ENCODE measurements around the gene MSX1.
"Not testable (repeated sequence)": the region's sequence is repeated elsewhere in the genome, so short reads cannot be mapped to it uniquely, and the experiment has no call there.

Gene MSX1

GRCh38 chr4:4859325-4859798 lies at the start of gene MSX1:
Gene MSX1, plus strand, starts transcription at chr4:4859665. Its CDS starts 235 bp downstream, at chr4:4859900.
- Histone ChIP-seq H3K4me3 (ENCODE audit: low read length) (peak within 1 kb of the TSS; percentile 42), H3K9ac (ENCODE audit: low read length) (no peak within 1 kb of the TSS), H3K4me1 (ENCODE audit: control insufficient read depth, low read depth, low read length) (peaks cover 6% of the 10 kb centered on the region), H3K36me3 (ENCODE audit: control insufficient read depth, low read depth, low read length) (no peaks in the 10 kb centered on the region), H3K27me3 (ENCODE audit: control insufficient read depth, insufficient read depth, low read length) (peaks cover 97% of the 10 kb centered on the region), H3K27ac (ENCODE audit: low read length) (no peak within 1 kb of the TSS), H3K9me3 (ENCODE audit: control insufficient read depth, low read depth, low read length) (no peaks in the 10 kb centered on the region)

- Histone ChIP-seq H3K4me3 (ENCODE audit: low read length) (no peak overlapping the region), H3K9me3 (ENCODE audit: control insufficient read depth, low read depth, low read length) (no peaks in the 10 kb centered on the region), H3K27me3 (ENCODE audit: control insufficient read depth, insufficient read depth, low read length) (peaks cover 13% of the 10 kb centered on the region), H3K27ac (ENCODE audit: low read length) (no peak overlapping the region), H3K9ac (ENCODE audit: low read length) (no peak overlapping the region), H3K36me3 (ENCODE audit: control insufficient read depth, low read depth, low read length) (no peaks in the 10 kb centered on the region), H3K4me1 (ENCODE audit: control insufficient read depth, low read depth, low read length) (no peaks in the 10 kb centered on the region)
Measured at GRCh38 chr4:4810092-4810774, 49.2 kb upstream of the MSX1 start.

GRCh38 chr4:4810778-4811177 lies 48.7 kb upstream of the MSX1 start:
- Histone ChIP-seq H3K4me1 (ENCODE audit: control insufficient read depth, low read depth, low read length) (no peaks in the 10 kb centered on the region), H3K36me3 (ENCODE audit: control insufficient read depth, low read depth, low read length) (no peaks in the 10 kb centered on the region), H3K9ac (ENCODE audit: low read length) (no peak overlapping the region), H3K9me3 (ENCODE audit: control insufficient read depth, low read depth, low read length) (no peaks in the 10 kb centered on the region), H3K27ac (ENCODE audit: low read length) (no peak overlapping the region), H3K4me3 (ENCODE audit: low read length) (no peak overlapping the region), H3K27me3 (ENCODE audit: control insufficient read depth, insufficient read depth, low read length) (peaks cover 13% of the 10 kb centered on the region)

- H3K4me3 ChIP-seq (ENCODE audit: low read length): no peak overlapping the region
- peaks cover 13% of the 10 kb centered on the region for H3K27me3 ChIP-seq (ENCODE audit: control insufficient read depth, insufficient read depth, low read length)
- H3K4me1 ChIP-seq (ENCODE audit: control insufficient read depth, low read depth, low read length): no peaks in the 10 kb centered on the region
- no peak overlapping the region for H3K27ac ChIP-seq (ENCODE audit: low read length)
- no peaks in the 10 kb centered on the region for H3K9me3 ChIP-seq (ENCODE audit: control insufficient read depth, low read depth, low read length)
- no peak overlapping the region for H3K9ac ChIP-seq (ENCODE audit: low read length)
- H3K36me3 ChIP-seq (ENCODE audit: control insufficient read depth, low read depth, low read length): no peaks in the 10 kb centered on the region
Measured at GRCh38 chr4:4812145-4812794, 47.2 kb upstream of the MSX1 start.

- Histone ChIP-seq H3K4me1 (ENCODE audit: control insufficient read depth, low read depth, low read length) (no peaks in the 10 kb centered on the region), H3K9ac (ENCODE audit: low read length) (no peak overlapping the region), H3K27me3 (ENCODE audit: control insufficient read depth, insufficient read depth, low read length) (no peaks in the 10 kb centered on the region), H3K9me3 (ENCODE audit: control insufficient read depth, low read depth, low read length) (no peaks in the 10 kb centered on the region), H3K36me3 (ENCODE audit: control insufficient read depth, low read depth, low read length) (no peaks in the 10 kb centered on the region), H3K27ac (ENCODE audit: low read length) (no peak overlapping the region), H3K4me3 (ENCODE audit: low read length) (no peak overlapping the region)
Measured at GRCh38 chr4:4818415-4819212, 40.9 kb upstream of the MSX1 start.

GRCh38 chr4:4819213-4819606 lies 40.3 kb upstream of the MSX1 start:
- H3K27me3 ChIP-seq (ENCODE audit: control insufficient read depth, insufficient read depth, low read length): no peaks in the 10 kb centered on the region

GRCh38 chr4:4820261-4820660 lies 39.2 kb upstream of the MSX1 start:
- Histone ChIP-seq H3K4me3 (ENCODE audit: low read length) (no peak overlapping the region), H3K27ac (ENCODE audit: low read length) (no peak overlapping the region), H3K36me3 (ENCODE audit: control insufficient read depth, low read depth, low read length) (no peaks in the 10 kb centered on the region), H3K27me3 (ENCODE audit: control insufficient read depth, insufficient read depth, low read length) (no peaks in the 10 kb centered on the region), H3K9ac (ENCODE audit: low read length) (no peak overlapping the region), H3K9me3 (ENCODE audit: control insufficient read depth, low read depth, low read length) (no peaks in the 10 kb centered on the region), H3K4me1 (ENCODE audit: control insufficient read depth, low read depth, low read length) (no peaks in the 10 kb centered on the region)

More at GRCh38 chr4:4819213-4819606, 40.3 kb upstream of the MSX1 start:
- Histone ChIP-seq H3K36me3 (ENCODE audit: control insufficient read depth, low read depth, low read length) (no peaks in the 10 kb centered on the region), H3K4me1 (ENCODE audit: control insufficient read depth, low read depth, low read length) (no peaks in the 10 kb centered on the region), H3K4me3 (ENCODE audit: low read length) (no peak overlapping the region), H3K27ac (ENCODE audit: low read length) (no peak overlapping the region), H3K9ac (ENCODE audit: low read length) (no peak overlapping the region), H3K9me3 (ENCODE audit: control insufficient read depth, low read depth, low read length) (no peaks in the 10 kb centered on the region)

GRCh38 chr4:4820739-4821138 lies 38.7 kb upstream of the MSX1 start:
- Histone ChIP-seq H3K27ac (ENCODE audit: low read length) (no peak overlapping the region), H3K36me3 (ENCODE audit: control insufficient read depth, low read depth, low read length) (no peaks in the 10 kb centered on the region), H3K27me3 (ENCODE audit: control insufficient read depth, insufficient read depth, low read length) (no peaks in the 10 kb centered on the region), H3K4me1 (ENCODE audit: control insufficient read depth, low read depth, low read length) (no peaks in the 10 kb centered on the region), H3K9ac (ENCODE audit: low read length) (no peak overlapping the region), H3K4me3 (ENCODE audit: low read length) (no peak overlapping the region), H3K9me3 (ENCODE audit: control insufficient read depth, low read depth, low read length) (no peaks in the 10 kb centered on the region)

- Histone ChIP-seq H3K4me1 (ENCODE audit: control insufficient read depth, low read depth, low read length) (no peaks in the 10 kb centered on the region), H3K9ac (ENCODE audit: low read length) (no peak overlapping the region), H3K4me3 (ENCODE audit: low read length) (no peak overlapping the region), H3K36me3 (ENCODE audit: control insufficient read depth, low read depth, low read length) (no peaks in the 10 kb centered on the region), H3K27me3 (ENCODE audit: control insufficient read depth, insufficient read depth, low read length) (no peaks in the 10 kb centered on the region), H3K9me3 (ENCODE audit: control insufficient read depth, low read depth, low read length) (no peaks in the 10 kb centered on the region), H3K27ac (ENCODE audit: low read length) (no peak overlapping the region)
Measured at GRCh38 chr4:4821577-4821976, 37.9 kb upstream of the MSX1 start.

- not testable (repeated sequence) for H3K27ac ChIP-seq (ENCODE audit: low read length); H3K4me1 ChIP-seq (ENCODE audit: control insufficient read depth, low read depth, low read length); H3K9ac ChIP-seq (ENCODE audit: low read length); H3K27me3 ChIP-seq (ENCODE audit: control insufficient read depth, insufficient read depth, low read length); H3K4me3 ChIP-seq (ENCODE audit: low read length); H3K9me3 ChIP-seq (ENCODE audit: control insufficient read depth, low read depth, low read length); H3K36me3 ChIP-seq (ENCODE audit: control insufficient read depth, low read depth, low read length)
Measured at GRCh38 chr4:4822286-4822685, 37.2 kb upstream of the MSX1 start.

GRCh38 chr4:4823621-4824162 lies 35.8 kb upstream of the MSX1 start:
- Histone ChIP-seq H3K27ac (ENCODE audit: low read length) (no peak overlapping the region), H3K27me3 (ENCODE audit: control insufficient read depth, insufficient read depth, low read length) (peaks cover 4% of the 10 kb centered on the region), H3K4me1 (ENCODE audit: control insufficient read depth, low read depth, low read length) (no peaks in the 10 kb centered on the region), H3K4me3 (ENCODE audit: low read length) (no peak overlapping the region), H3K9me3 (ENCODE audit: control insufficient read depth, low read depth, low read length) (no peaks in the 10 kb centered on the region), H3K9ac (ENCODE audit: low read length) (no peak overlapping the region), H3K36me3 (ENCODE audit: control insufficient read depth, low read depth, low read length) (no peaks in the 10 kb centered on the region)
